ENCODE measurements around the gene CENPF. TPM values are rescaled to one million over a fixed set of nuclear protein-coding genes. Genes with fewer than 3 reads are reported as not detected.

The CENPF gene
- total and polyA plus RNA-seq, 4 donors: 1.2 to 9.7 (median 1.9) TPM

DNA sequence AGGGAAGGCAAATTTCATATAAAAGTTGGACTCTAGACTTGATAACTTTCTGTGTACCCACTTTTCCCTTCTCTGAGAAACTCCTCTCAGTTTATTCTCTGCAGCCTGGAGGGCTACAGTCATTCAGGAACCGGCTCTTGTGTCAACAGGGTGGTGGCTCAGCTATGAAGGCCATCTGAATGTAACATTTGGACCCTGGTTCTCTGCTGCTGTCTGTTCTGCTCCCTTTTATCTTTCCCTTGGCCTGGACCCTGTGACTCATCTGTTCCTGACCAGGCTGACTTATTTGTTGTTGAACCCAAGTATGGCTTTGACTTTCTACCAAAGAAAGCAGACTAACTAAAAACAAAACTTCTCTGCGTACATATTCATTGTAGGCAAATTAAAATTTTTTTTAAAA lies 75.4 kb downstream of the CENPF start:
- ATAC-seq (ENCODE audit: insufficient read depth, low FRiP score): no peak
- WGBS, 2 donors: 87 to 93% methylated on average over 2 of the region's 2 CpGs

DNA sequence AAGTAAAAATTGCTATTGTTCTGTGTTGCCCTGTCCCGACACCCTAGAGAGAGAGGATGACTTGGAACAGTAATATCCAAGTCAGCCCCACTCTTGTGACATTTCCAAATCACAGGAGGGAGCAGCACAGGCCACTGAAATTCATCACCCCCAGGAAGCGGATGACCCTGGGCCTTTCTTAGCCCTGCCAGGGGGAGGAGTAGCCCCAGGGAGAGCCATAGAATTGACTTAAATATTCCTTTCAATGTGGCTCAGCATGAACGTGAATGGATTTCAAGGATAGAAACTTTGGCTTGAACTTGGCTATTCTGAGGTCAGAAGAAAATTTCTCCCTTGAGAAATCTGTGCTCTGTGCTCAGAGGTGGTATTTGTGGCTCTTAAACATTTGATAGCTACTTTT lies 80.6 kb downstream of the CENPF start:
- Histone ChIP-seq H3K4me1 (ENCODE audit: control insufficient read depth in 5 of 5, insufficient read depth in 5 of 5, low read length in 5 of 5) (peaks cover 0 to under 1% (median 0%) of the 10 kb centered on the region in 5 donors), H3K27ac (ENCODE audit: low read depth in 1 of 2, low read length in 1 of 2) (no peak overlapping the region), H3K9me3 (ENCODE audit: control insufficient read depth in 4 of 4, insufficient read depth in 3 of 4, low read length in 3 of 4) (no peaks in the 10 kb centered on the region), H3K4me3 (no peak overlapping the region), H3K9ac (ENCODE audit: insufficient read depth in 1 of 2, low read length in 2 of 2) (no peak overlapping the region), H3K27me3 (ENCODE audit: control insufficient read depth in 3 of 3, insufficient read depth in 3 of 3, low read length in 2 of 3) (no peaks in the 10 kb centered on the region), H3K36me3 (ENCODE audit: control insufficient read depth in 4 of 4, insufficient read depth in 4 of 4, low read length in 4 of 4) (no peaks in the 10 kb centered on the region)
- WGBS, 2 donors: 73 to 82% methylated on average over 3 of the region's 3 CpGs
- TF ChIP-seq, protein P1, sequence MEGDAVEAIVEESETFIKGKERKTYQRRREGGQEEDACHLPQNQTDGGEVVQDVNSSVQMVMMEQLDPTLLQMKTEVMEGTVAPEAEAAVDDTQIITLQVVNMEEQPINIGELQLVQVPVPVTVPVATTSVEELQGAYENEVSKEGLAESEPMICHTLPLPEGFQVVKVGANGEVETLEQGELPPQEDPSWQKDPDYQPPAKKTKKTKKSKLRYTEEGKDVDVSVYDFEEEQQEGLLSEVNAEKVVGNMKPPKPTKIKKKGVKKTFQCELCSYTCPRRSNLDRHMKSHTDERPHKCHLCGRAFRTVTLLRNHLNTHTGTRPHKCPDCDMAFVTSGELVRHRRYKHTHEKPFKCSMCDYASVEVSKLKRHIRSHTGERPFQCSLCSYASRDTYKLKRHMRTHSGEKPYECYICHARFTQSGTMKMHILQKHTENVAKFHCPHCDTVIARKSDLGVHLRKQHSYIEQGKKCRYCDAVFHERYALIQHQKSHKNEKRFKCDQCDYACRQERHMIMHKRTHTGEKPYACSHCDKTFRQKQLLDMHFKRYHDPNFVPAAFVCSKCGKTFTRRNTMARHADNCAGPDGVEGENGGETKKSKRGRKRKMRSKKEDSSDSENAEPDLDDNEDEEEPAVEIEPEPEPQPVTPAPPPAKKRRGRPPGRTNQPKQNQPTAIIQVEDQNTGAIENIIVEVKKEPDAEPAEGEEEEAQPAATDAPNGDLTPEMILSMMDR (IDR thresholded peaks at IDR 0.05; ENCODE audit: control extremely low read depth, extremely low read depth): no peak
- DNase-seq (no peak), ATAC-seq (ENCODE audit: insufficient read depth, low FRiP score) (no peak)

More for the DNA sequence above, 75.4 kb downstream of the CENPF start:
- DNase-seq: peak in 1 of 3 donors; percentile 24
- H3K36me3 ChIP-seq (ENCODE audit: control insufficient read depth in 4 of 4, insufficient read depth in 4 of 4, low read length in 4 of 4): no peaks in the 10 kb centered on the region
- H3K4me1 ChIP-seq (ENCODE audit: control insufficient read depth in 5 of 5, insufficient read depth in 5 of 5, low read length in 5 of 5): no peaks in the 10 kb centered on the region
- H3K9ac ChIP-seq (ENCODE audit: insufficient read depth in 1 of 2, low read length in 2 of 2): no peak overlapping the region
- no peak overlapping the region for H3K27ac ChIP-seq (ENCODE audit: low read depth in 1 of 2, low read length in 1 of 2)
- TF ChIP-seq, protein P1 (IDR thresholded peaks at IDR 0.05; ENCODE audit: control extremely low read depth, extremely low read depth): no peak
- H3K27me3 ChIP-seq (ENCODE audit: control insufficient read depth in 3 of 3, insufficient read depth in 3 of 3, low read length in 2 of 3): no peaks in the 10 kb centered on the region
- H3K9me3 ChIP-seq (ENCODE audit: control insufficient read depth in 4 of 4, insufficient read depth in 3 of 4, low read length in 3 of 4): no peaks in the 10 kb centered on the region
- no peak overlapping the region for H3K4me3 ChIP-seq

DNA sequence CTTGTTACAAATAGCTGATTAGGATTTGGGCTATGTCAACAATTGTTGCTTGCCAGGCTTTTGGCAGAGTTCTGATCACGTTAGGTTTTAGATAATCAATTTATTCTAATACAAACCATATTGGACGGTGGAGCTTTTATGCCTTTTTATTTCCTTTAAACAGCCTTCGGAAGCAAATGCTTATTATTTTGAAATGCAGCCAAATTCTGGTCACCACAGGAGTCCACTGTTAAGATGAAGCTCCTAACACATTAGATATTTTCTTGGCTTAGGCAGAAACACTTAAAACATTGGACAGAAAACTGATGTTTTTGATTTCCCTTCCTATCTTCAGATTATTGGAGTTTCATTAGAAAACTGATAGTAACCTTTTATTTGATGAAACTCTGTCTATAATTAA lies 82.9 kb downstream of the CENPF start:
- Histone ChIP-seq H3K9ac (ENCODE audit: insufficient read depth in 1 of 2, low read length in 2 of 2) (no peak overlapping the region), H3K27me3 (ENCODE audit: control insufficient read depth in 3 of 3, insufficient read depth in 3 of 3, low read length in 2 of 3) (no peaks in the 10 kb centered on the region), H3K36me3 (ENCODE audit: control insufficient read depth in 4 of 4, insufficient read depth in 4 of 4, low read length in 4 of 4) (no peaks in the 10 kb centered on the region), H3K9me3 (ENCODE audit: control insufficient read depth in 4 of 4, insufficient read depth in 3 of 4, low read length in 3 of 4) (no peaks in the 10 kb centered on the region), H3K4me3 (no peak overlapping the region), H3K4me1 (ENCODE audit: control insufficient read depth in 5 of 5, insufficient read depth in 5 of 5, low read length in 5 of 5) (peaks cover 0 to 7% (median 0%) of the 10 kb centered on the region in 5 donors), H3K27ac (ENCODE audit: low read depth in 1 of 2, low read length in 1 of 2) (no peak overlapping the region)
- 52 to 70% methylated on average over 3 of the region's 3 CpGs for WGBS, 2 donors
- ATAC-seq (ENCODE audit: insufficient read depth, low FRiP score) (no peak), DNase-seq (peak in 2 of 3 donors; percentile 31 to 52)
- TF ChIP-seq, protein P1 (IDR thresholded peaks at IDR 0.05; ENCODE audit: control extremely low read depth, extremely low read depth): no peak

DNA sequence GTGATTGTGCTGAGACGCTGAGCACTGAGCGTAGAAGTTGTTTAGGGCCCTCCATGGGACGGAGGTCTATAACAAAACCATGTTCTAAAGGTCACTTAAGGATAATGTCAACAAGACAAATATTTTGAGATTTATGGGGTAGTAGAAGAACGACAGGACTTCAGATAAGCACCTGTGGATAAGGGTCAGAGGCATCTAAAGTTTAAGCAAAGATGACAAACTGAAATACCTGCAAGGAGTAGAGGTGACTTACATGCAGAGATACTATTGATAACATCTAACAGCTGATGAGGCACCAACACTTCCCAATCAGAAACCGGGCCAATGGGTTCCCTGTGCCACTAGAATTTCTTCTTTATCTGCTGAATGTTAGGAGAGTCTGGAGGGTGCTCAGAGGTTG lies 83.5 kb downstream of the CENPF start:
- Histone ChIP-seq H3K4me3 (no peak overlapping the region), H3K27me3 (ENCODE audit: control insufficient read depth in 3 of 3, insufficient read depth in 3 of 3, low read length in 2 of 3) (no peaks in the 10 kb centered on the region), H3K9ac (ENCODE audit: insufficient read depth in 1 of 2, low read length in 2 of 2) (no peak overlapping the region), H3K4me1 (ENCODE audit: control insufficient read depth in 5 of 5, insufficient read depth in 5 of 5, low read length in 5 of 5) (peaks cover 0 to 9% (median 0%) of the 10 kb centered on the region in 5 donors), H3K27ac (ENCODE audit: low read depth in 1 of 2, low read length in 1 of 2) (no peak overlapping the region), H3K36me3 (ENCODE audit: control insufficient read depth in 4 of 4, insufficient read depth in 4 of 4, low read length in 4 of 4) (no peaks in the 10 kb centered on the region), H3K9me3 (ENCODE audit: control insufficient read depth in 4 of 4, insufficient read depth in 3 of 4, low read length in 3 of 4) (no peaks in the 10 kb centered on the region)
- DNase-seq (no peak), ATAC-seq (ENCODE audit: insufficient read depth, low FRiP score) (no peak)
- WGBS, 2 donors: 64 to 76% methylated on average over 5 of the region's 5 CpGs
- TF ChIP-seq, protein P1 (IDR thresholded peaks at IDR 0.05; ENCODE audit: control extremely low read depth, extremely low read depth): no peak
